Measurements from ENCODE around the gene MTURN. TPM values are rescaled to one million over a fixed set of nuclear protein-coding genes. Genes with fewer than 3 reads are reported as not detected.

The MTURN gene
- total and polyA plus RNA-seq, 10 of the 15 experiments (the other 5 are each of a cell fraction or from before 2014, with no cell fraction given), result 0.52 to 5.0 (median 3.3) TPM

DNA sequence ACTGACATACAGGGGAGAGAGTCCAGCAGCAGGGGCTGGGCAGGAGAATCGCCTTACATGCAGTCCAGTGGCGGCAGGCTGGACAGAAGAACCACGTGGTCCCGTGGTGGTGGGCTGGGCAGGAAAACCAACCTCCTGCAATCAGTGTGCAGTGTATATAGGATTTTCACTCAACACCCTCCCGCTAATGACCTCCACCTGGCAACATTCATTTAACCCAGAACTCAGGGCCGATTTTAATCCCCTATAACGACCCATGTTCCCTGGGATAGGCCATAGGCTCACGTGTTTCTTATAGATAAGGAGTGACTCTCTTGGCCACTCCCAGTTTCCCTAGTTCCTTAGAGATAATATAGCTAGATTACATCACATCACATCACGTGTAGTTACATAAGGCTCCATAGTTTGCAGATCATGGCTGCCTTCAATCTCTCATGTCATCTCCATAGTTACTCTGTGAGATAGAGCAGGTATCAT lies 19.4 kb downstream of the MTURN start (continued):
- TF ChIP-seq POLR2AphosphoS5 (IDR thresholded peaks at IDR 0.05; ENCODE audit: low read length) (no peak), RCOR1 (conservative IDR thresholded peaks at IDR 0.05; ENCODE audit: low read depth, low read length) (no peak), FOXM1 (IDR thresholded peaks at IDR 0.05; ENCODE audit: low read depth, low read length) (no peak)
- TF ChIP-seq, protein P1, sequence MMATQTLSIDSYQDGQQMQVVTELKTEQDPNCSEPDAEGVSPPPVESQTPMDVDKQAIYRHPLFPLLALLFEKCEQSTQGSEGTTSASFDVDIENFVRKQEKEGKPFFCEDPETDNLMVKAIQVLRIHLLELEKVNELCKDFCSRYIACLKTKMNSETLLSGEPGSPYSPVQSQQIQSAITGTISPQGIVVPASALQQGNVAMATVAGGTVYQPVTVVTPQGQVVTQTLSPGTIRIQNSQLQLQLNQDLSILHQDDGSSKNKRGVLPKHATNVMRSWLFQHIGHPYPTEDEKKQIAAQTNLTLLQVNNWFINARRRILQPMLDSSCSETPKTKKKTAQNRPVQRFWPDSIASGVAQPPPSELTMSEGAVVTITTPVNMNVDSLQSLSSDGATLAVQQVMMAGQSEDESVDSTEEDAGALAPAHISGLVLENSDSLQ (IDR thresholded peaks at IDR 0.05), result no peak
- TF ChIP-seq, protein P2, sequence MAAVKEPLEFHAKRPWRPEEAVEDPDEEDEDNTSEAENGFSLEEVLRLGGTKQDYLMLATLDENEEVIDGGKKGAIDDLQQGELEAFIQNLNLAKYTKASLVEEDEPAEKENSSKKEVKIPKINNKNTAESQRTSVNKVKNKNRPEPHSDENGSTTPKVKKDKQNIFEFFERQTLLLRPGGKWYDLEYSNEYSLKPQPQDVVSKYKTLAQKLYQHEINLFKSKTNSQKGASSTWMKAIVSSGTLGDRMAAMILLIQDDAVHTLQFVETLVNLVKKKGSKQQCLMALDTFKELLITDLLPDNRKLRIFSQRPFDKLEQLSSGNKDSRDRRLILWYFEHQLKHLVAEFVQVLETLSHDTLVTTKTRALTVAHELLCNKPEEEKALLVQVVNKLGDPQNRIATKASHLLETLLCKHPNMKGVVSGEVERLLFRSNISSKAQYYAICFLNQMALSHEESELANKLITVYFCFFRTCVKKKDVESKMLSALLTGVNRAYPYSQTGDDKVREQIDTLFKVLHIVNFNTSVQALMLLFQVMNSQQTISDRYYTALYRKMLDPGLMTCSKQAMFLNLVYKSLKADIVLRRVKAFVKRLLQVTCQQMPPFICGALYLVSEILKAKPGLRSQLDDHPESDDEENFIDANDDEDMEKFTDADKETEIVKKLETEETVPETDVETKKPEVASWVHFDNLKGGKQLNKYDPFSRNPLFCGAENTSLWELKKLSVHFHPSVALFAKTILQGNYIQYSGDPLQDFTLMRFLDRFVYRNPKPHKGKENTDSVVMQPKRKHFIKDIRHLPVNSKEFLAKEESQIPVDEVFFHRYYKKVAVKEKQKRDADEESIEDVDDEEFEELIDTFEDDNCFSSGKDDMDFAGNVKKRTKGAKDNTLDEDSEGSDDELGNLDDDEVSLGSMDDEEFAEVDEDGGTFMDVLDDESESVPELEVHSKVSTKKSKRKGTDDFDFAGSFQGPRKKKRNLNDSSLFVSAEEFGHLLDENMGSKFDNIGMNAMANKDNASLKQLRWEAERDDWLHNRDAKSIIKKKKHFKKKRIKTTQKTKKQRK (IDR thresholded peaks at IDR 0.05; ENCODE audit: low read depth, low read length), result no peak

GRCh38 chr7:30155481-30155880 lies 20.7 kb downstream of the MTURN start:
- H3K4me3 ChIP-seq, result no peak overlapping the region
- DNase-seq (ENCODE audit: low read depth, low spot score) (no peak), FAIRE-seq (no peak), ATAC-seq (no peak)
- no TSS peak for BruUV-seq (replicated peaks)
- ChIA-PET POLR2A (interaction anchor here (0.5 kb wide), 1 partner anchor 92 kb away, joined by 3 read pairs; no protein-coding TSS in a partner anchor), RAD21 (ENCODE audit: unreplicated experiment) (no interaction called here), SMC1A (ENCODE audit: uncharacterized antibody, unreplicated experiment) (interaction anchor here (0.9 to 1.3 kb wide), 4 partner anchors 9 to 30 kb away, joined by 3 read pairs; no protein-coding TSS in a partner anchor), CTCF (interaction anchor here (1.2 kb wide), 1 partner anchor 9 kb away, joined by 4 read pairs; no protein-coding TSS in a partner anchor)
- peaks cover 14% of the 10 kb centered on the region for H3K4me1 ChIP-seq (ENCODE audit: control insufficient read depth, insufficient read depth, low read length)
- H3K27ac ChIP-seq (ENCODE audit: control insufficient read depth, insufficient read depth), result no peak overlapping the region
- no peak overlapping the region for H3K4me2 ChIP-seq (ENCODE audit: control insufficient read depth, insufficient read depth)
- H3K79me2 ChIP-seq (ENCODE audit: control insufficient read depth, insufficient read depth, low read length), result no peaks in the 10 kb centered on the region
- no peaks in the 10 kb centered on the region for H3K9me3 ChIP-seq (replicated peaks; ENCODE audit: control insufficient read depth, insufficient read depth, low read length)
- no peak overlapping the region for H3K9ac ChIP-seq (ENCODE audit: control insufficient read depth, insufficient read depth, low read length)
- no peak overlapping the region for H2AFZ ChIP-seq (ENCODE audit: control insufficient read depth, low read depth, low read length)
- no peaks in the 10 kb centered on the region; a peak in 1 of 4 replicates for H3K27me3 ChIP-seq (replicated peaks in 1 of 2; ENCODE audit: control insufficient read depth in 2 of 2, insufficient read depth in 2 of 2, low read length in 1 of 2)
- WGBS (ENCODE audit: insufficient coverage, insufficient replicate concordance, low lambda C conversion rate, missing lambda C conversion rate), result 72% methylated on average over 8 of the region's 8 CpGs
- in situ Hi-C loops (cut with MboI) (no loop called here), intact Hi-C loops (cut with micrococcal nuclease; ENCODE audit: unreplicated experiment) (no loop called here)
- H4K20me1 ChIP-seq (ENCODE audit: control insufficient read depth, insufficient read depth), result no peaks in the 10 kb centered on the region
- no peaks in the 10 kb centered on the region for H3K36me3 ChIP-seq (ENCODE audit: control insufficient read depth in 2 of 2, insufficient read depth in 2 of 2, low read length in 1 of 2)
- TF ChIP-seq SMARCA5 (IDR thresholded peaks at IDR 0.05) (no peak), MEF2A (IDR thresholded peaks at IDR 0.05; ENCODE audit: insufficient read depth, low read depth, low read length) (no peak), BMI1 (IDR thresholded peaks at IDR 0.05; ENCODE audit: borderline replicate concordance) (no peak), PRDM15 (CRISPR knock-in tag; IDR thresholded peaks at IDR 0.05) (no peak), ZBED1 (IDR thresholded peaks at IDR 0.05; ENCODE audit: borderline replicate concordance) (no peak), CEBPB (IDR thresholded peaks at IDR 0.05; ENCODE audit: borderline replicate concordance in 1 of 2, low read depth in 2 of 2, low read length in 2 of 2) (no peak), FOXK2 (IDR thresholded peaks at IDR 0.05) (no peak)

All from GM12878 (cell line).